Left renal cortex interstitium (tissue), 4 donors: ENCODE results near the gene VTI1A. TPM values are rescaled to one million over a fixed set of nuclear protein-coding genes. Genes with fewer than 3 reads are reported as not detected.
"Not testable (repeated sequence)": the region's sequence is repeated elsewhere in the genome, so short reads cannot be mapped to it uniquely, and the experiment has no call there.

Experiments
- DNase-seq, 4 donors: peaks; one replicate each; pipeline ENCODE4 v3.0.0-alpha.2; 2013; ENCODE audit warnings: low read depth in 4 of 4, low spot score in 2 of 4, missing footprints in 1 of 4
- polyA plus RNA-seq, 4 donors: library from polyadenylated mRNA; unstranded; fragments of 120-200 nt; gene quantifications; one replicate each; pipeline ENCODE4 v1.2.1, GENCODE V29; 2013; ENCODE audit not compliant: insufficient read length in 4 of 4

Gene VTI1A
- polyA plus RNA-seq, 4 donors, result 20.8 to 24.5 (median 22.1) TPM

DNA sequence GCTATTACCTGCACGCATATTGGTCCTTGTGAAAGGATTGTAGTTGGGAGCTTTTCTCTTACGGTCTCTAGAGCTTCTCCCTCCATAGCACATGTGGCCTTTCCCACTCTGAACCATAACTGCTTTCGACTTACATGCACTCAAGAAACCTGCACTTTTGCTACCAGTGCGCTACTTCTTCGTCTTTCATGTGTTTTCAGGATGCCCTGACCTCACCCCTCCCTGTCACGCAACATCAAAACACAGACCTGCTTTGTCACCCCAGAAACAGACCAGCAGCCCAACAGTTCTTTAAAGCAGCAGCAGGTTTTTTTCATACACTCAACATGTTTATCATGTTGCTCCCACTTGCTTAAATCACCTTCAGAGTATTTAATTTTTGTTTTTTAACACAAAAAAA lies 259.6 kb downstream of the VTI1A start:
- no peak for DNase-seq

DNA sequence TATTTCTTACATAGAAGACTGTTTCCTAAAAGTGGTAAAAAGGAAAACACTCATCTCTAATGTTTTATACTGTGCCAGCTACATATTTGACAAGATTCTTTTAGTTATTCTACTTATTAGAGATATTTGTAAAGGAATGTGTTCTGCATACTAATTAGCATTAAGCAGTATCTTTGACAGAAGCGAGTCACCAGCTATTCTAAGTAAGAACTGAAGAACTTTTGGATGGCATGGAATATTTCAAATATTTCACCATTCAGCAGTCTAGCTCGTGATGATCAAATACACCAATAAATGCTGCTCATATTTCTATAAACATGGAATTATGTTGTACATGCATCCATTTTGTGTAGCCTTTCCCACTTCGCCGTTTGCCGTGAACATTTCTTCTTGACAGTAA lies 261.4 kb downstream of the VTI1A start:
- no peak for DNase-seq

DNA sequence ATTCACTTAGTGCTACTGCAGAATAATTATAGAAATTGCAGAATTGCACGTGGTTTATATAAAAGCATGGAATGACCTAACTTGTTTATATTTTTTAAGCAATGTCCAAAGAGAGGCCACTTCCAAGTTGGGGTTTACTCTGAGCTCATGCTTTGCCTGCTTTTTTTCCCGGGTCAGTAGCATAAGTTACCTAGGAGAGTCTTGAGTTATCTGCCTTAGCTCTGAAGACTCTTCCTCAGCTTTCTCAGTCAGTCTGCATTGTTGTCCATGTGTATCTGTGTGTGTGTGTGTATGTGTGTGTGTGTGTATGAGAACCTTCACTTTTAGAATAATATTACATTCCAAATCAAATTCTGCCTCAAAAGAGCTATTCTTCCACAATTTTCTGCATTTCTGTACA lies 263.5 kb downstream of the VTI1A start:
- DNase-seq, result no peak

DNA sequence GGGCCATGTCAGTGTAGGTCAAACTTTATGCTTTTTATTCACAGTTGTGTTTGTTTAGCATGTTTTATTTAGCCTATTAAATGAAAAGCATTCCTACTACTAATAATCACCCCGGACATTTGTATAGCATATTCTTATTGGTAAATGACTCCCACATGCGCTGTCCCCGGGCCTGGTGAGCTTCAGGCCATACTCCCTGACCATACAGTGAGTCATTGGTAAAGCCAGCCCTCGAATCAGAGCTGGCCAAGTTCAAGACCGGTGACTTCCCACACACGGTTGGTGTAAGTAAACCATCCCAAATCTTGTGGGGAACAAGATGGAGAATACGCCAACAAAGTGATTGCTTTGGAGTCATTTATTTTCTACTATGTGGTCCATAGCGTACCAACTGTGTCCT lies 264.4 kb downstream of the VTI1A start:
- no peak for DNase-seq

GRCh38 chr10:112712536-112712935 lies 265.5 kb downstream of the VTI1A start:
- DNase-seq, result no peak

DNA sequence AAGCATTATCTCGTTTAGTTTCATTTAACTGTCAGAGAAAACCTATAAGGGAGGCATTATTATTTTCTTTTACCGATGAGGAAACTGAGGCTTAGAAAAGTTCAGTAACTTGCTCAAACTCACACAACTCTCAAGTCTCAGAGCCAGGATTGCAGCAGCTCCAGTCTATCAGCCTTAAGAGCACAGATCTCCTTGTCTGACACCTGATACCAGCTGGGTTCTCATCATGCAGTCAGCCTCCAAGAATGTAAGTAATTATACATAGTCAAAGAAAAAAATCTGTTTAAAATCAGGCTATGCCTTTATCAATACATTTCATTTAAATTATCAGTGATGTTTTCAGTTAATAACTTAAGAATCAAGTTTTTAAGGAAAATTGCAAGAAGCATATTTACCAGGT lies 266.4 kb downstream of the VTI1A start:
- no peak for DNase-seq

GRCh38 chr10:112715581-112715980 lies 268.6 kb downstream of the VTI1A start:
- DNase-seq, result no peak

- DNase-seq, result no peak
These were observed 269.1 kb downstream of the VTI1A start for GRCh38 chr10:112716076-112716475.

DNA sequence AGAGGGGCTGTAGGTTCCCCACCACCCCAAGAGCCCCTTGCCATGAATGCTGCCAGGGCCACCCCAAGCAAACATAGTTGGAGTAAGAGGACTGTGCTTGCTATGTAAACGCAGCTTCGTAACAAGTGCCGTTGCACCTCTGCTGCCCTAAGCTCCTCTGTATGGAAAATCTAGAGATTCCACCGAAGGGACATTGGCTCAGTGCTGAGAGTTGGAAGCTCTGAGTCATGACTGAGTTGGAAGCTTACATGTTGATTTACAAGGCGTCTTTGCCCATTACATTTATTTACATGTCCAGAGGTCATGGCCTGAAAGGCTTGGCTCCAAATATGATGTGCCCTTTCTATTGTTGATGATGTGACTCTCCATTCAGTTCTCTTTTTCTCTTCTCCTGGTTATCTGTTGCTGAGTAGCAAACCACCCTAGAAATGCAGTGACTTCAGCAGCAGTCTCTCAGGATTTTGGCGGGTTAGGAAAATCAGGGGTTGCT lies 270.0 kb downstream of the VTI1A start:
- no peak for DNase-seq

GRCh38 chr10:112720178-112720577 lies 273.2 kb downstream of the VTI1A start:
- DNase-seq, result no peak

DNA sequence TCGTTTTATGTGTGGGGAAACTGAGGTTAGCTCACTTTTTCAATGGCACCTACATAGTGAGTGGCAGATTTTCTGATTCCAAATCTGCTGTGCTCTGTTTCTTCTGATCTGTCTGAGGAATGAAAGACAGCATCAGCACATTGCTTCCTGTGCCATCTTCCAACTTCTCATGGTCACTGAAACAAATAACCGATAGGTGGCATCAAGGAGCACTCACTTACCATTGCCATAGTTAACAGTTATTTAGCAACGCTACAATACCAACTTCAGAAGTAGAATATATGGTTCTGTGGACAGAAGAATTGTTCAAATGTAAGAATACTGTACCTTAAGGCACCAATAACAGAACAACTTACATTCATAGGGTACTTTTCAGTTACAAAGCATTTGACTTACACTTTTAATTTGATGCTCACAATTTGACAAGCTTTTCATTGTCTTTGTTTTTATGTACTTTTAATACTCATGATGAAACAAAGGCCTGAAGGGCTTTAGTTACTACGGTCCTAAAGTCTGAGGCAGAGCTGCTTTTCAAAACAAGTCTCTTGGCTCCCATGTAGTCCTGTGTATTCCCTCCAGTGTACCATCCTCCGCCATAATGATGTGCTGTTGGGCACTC lies 274.2 kb downstream of the VTI1A start:
- DNase-seq, result no peak

- DNase-seq, result no peak
These were observed 275.7 kb downstream of the VTI1A start for GRCh38 chr10:112722758-112723157.

GRCh38 chr10:112723876-112724275 lies 276.9 kb downstream of the VTI1A start:
- DNase-seq, result no peak

- no peak for DNase-seq
These were observed 277.5 kb downstream of the VTI1A start for GRCh38 chr10:112724404-112724991.

- no peak for DNase-seq
These were observed 281.3 kb downstream of the VTI1A start for GRCh38 chr10:112728118-112728883.

- no peak for DNase-seq
These were observed 282.0 kb downstream of the VTI1A start for GRCh38 chr10:112728997-112729396.

DNA sequence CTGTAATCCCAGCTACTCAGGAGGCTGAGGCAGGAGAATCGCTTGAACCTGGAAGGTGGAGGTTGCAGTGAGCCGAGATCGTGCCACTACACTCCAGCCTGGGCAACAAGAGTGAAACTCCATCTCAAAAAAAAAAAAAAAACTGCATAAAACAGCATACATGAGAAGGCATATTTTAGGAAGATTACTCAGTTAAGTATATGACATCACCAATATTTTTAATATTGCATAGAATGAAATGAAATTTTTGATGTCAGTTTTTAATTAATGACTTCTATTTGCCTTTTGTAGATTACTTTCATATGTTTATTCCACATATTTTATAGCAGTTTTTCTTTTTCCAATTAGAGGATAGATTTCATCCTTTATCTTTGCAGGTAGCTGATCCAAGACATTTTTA lies 284.4 kb downstream of the VTI1A start:
- not testable (repeated sequence) for DNase-seq

- no peak for DNase-seq
These were observed 285.4 kb downstream of the VTI1A start for GRCh38 chr10:112732277-112732921.

GRCh38 chr10:112735041-112735695 lies 288.2 kb downstream of the VTI1A start:
- no peak for DNase-seq

DNA sequence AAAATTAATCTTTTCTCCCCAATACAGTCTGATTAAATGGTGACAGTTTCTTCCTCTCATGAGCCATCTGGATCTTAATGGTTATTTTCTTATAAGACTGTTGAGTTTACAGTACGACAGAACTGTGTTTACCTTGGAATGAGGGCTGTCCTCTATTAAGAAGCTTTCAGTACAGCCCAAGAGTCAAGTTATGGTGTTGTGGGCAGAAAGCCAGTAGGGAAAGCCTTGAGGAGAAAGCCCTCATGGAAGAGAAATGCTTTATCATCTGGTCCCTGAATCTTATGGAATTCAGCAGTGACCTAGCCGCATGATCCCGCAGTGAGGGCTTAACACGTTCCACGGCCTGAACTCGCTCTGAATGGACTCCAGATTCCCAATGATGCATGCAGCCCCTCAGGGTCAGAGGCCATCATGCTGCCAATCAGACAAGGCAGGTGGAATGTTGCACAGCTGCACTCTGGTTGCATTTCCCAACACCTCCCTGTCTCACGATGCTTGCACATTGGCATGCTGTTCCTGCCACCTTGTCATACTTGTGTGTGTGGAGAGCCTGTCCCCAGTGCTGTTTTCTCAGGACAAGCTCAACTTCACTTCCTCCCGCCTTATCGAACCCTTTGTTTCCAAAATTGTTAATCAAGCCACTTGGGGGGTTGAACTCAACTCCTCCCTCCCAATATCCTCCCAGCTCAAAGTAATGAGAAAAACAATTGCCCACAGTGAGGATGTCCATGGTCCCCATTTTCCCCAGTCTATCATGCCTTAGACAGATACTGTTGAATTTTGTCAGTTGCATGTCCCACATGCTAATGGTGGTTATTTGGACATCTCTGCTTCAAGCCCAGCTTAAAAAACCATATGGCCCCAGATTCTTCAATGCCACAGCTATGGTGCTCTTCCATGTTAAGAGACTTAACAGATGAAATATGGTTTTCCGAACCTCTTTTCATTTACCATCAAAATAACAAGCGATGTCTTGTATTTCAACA lies 291.9 kb downstream of the VTI1A start:
- DNase-seq, result no peak
